ENCODE measurements around the gene MRPL17. TPM values are rescaled to one million over a fixed set of nuclear protein-coding genes. Genes with fewer than 3 reads are reported as not detected.

MRPL17 gene
- total RNA-seq, 4 donors from 2014 or later = 9.3 to 62.9 (median 14.2) TPM

GRCh38 chr11:6636480-6636879 is 46.7 kb downstream of the MRPL17 start:
- no peak for TF ChIP-seq EP300 (IDR thresholded peaks at IDR 0.05; ENCODE audit: low read depth)
- TF ChIP-seq POLR2AphosphoS5 (IDR thresholded peaks at IDR 0.05) = no peak
- TF ChIP-seq CTCF (IDR thresholded peaks at IDR 0.05) = no peak
- no peak for TF ChIP-seq POLR2A (IDR thresholded peaks at IDR 0.05)
- H3K36me3 ChIP-seq = no peaks in the 10 kb centered on the region
- H3K27ac ChIP-seq = peak overlapping the region; percentile 67 to 85 (median 73)
- H3K4me3 ChIP-seq = no peak overlapping the region
- H3K9me3 ChIP-seq = no peaks in the 10 kb centered on the region
- intact Hi-C loops (cut with DNase I; ENCODE audit: low total_unique reads) = no loop called here
- no peak for DNase-seq
- 78 to 84% methylated on average over 2 to 3 of the region's 3 CpGs for WGBS, 2 donors (ENCODE audit: low coverage in 1 of 2)
- in situ Hi-C loops (cut with MboI; ENCODE audit: low pct_ligation_motif_present in 1 of 4, low pct_unique_long_range_greater_than_20kb in 1 of 4, low sequenced_read_pairs in 3 of 4) = no loop called here
- H3K4me1 ChIP-seq = peaks cover 14 to 48% (median 22%) of the 10 kb centered on the region in 4 donors
- no peaks in the 10 kb centered on the region for H3K27me3 ChIP-seq

GRCh38 chr11:6635082-6635932 is 47.8 kb downstream of the MRPL17 start:
- no peak overlapping the region for H3K4me3 ChIP-seq
- TF ChIP-seq POLR2AphosphoS5 (IDR thresholded peaks at IDR 0.05) (peak in 2 of 3 donors; percentile 43 to 44), POLR2A (IDR thresholded peaks at IDR 0.05) (no peak), EP300 (IDR thresholded peaks at IDR 0.05; ENCODE audit: low read depth) (peak; percentile 39)
- peaks cover 14 to 48% (median 22%) of the 10 kb centered on the region in 4 donors for H3K4me1 ChIP-seq
- DNase-seq = peak; percentile 49
- in situ Hi-C loops (cut with MboI; ENCODE audit: low pct_ligation_motif_present in 1 of 4, low pct_unique_long_range_greater_than_20kb in 1 of 4, low sequenced_read_pairs in 3 of 4) = no loop called here
- WGBS, 2 donors (ENCODE audit: low coverage in 1 of 2) = 44 to 80% methylated on average over 2 to 10 of the region's 10 CpGs
- no peaks in the 10 kb centered on the region for H3K36me3 ChIP-seq
- peak overlapping the region; percentile 67 to 85 (median 73) for H3K27ac ChIP-seq
- no peaks in the 10 kb centered on the region for H3K27me3 ChIP-seq
- intact Hi-C loops (cut with DNase I; ENCODE audit: low total_unique reads) = no loop called here
- H3K9me3 ChIP-seq = no peaks in the 10 kb centered on the region

- 60 to 83% methylated on average over 1 of the region's 1 CpG for WGBS, 2 donors (ENCODE audit: low coverage in 1 of 2)
- TF ChIP-seq EP300 (IDR thresholded peaks at IDR 0.05; ENCODE audit: low read depth) = no peak
- TF ChIP-seq POLR2A (IDR thresholded peaks at IDR 0.05) = no peak
- no peak for TF ChIP-seq POLR2AphosphoS5 (IDR thresholded peaks at IDR 0.05)
- TF ChIP-seq CTCF (IDR thresholded peaks at IDR 0.05) = no peak
- peak overlapping the region; percentile 67 to 85 (median 73) for H3K27ac ChIP-seq
- intact Hi-C loops (cut with DNase I; ENCODE audit: low total_unique reads) = no loop called here
- H3K4me3 ChIP-seq = no peak overlapping the region
- no peaks in the 10 kb centered on the region for H3K36me3 ChIP-seq
- peaks cover 14 to 48% (median 22%) of the 10 kb centered on the region in 4 donors for H3K4me1 ChIP-seq
- DNase-seq = no peak
- H3K27me3 ChIP-seq = no peaks in the 10 kb centered on the region
- no peaks in the 10 kb centered on the region for H3K9me3 ChIP-seq
- in situ Hi-C loops (cut with MboI; ENCODE audit: low pct_ligation_motif_present in 1 of 4, low pct_unique_long_range_greater_than_20kb in 1 of 4, low sequenced_read_pairs in 3 of 4) = no loop called here
Observed at GRCh38 chr11:6634534-6634933, 48.6 kb downstream of the MRPL17 start.

GRCh38 chr11:6633422-6634408 is 49.4 kb downstream of the MRPL17 start:
- peaks cover 14 to 41% (median 22%) of the 10 kb centered on the region in 4 donors for H3K4me1 ChIP-seq
- intact Hi-C loops (cut with DNase I; ENCODE audit: low total_unique reads) (no loop called here), in situ Hi-C loops (cut with MboI; ENCODE audit: low pct_ligation_motif_present in 1 of 4, low pct_unique_long_range_greater_than_20kb in 1 of 4, low sequenced_read_pairs in 3 of 4) (no loop called here)
- H3K27me3 ChIP-seq = no peaks in the 10 kb centered on the region
- H3K9me3 ChIP-seq = no peaks in the 10 kb centered on the region
- WGBS, 2 donors (ENCODE audit: low coverage in 1 of 2) = 60 to 88% methylated on average over 1 to 16 of the region's 16 CpGs
- peak overlapping the region in 1 of 4 donors; percentile 85 for H3K27ac ChIP-seq
- no peak for DNase-seq
- TF ChIP-seq POLR2A (IDR thresholded peaks at IDR 0.05) = no peak
- H3K36me3 ChIP-seq = no peaks in the 10 kb centered on the region
- H3K4me3 ChIP-seq = no peak overlapping the region

Data from transverse colon (tissue), 4 donors.